Liver (tissue), 9 donors: ENCODE data around the gene MNAT1. TPM values are rescaled to one million over a fixed set of nuclear protein-coding genes. Genes with fewer than 3 reads are reported as not detected.
A peak's percentile ranks its signal among the peaks of the same experiment; 100 is the strongest.

Source experiments
- DNase-seq: peaks from one replicate; pipeline ENCODE4 v3.0.0-alpha.2; 2017; ENCODE audit warnings: low spot score
- H3K27ac ChIP-seq, 2 donors: one replicate each; pipeline ENCODE4 v1.7.0; 2013; ENCODE audit warnings: inconsistent platforms in 2 of 2, low read length in 2 of 2, control low read depth in 1 of 2, low read depth in 1 of 2, mild to moderate bottlenecking in 1 of 2
- H3K27me3 ChIP-seq, 4 donors: one replicate each; pipeline versions ENCODE4 v1.6.1 to v1.7.0; 2013; ENCODE audit warnings: low read length in 3 of 4, inconsistent platforms in 1 of 4, mild to moderate bottlenecking in 1 of 4, moderate library complexity in 1 of 4; ENCODE audit not compliant: control insufficient read depth in 4 of 4, insufficient read depth in 4 of 4
- H3K36me3 ChIP-seq, 4 donors: one replicate each; pipeline versions ENCODE4 v1.6.1 to v1.7.0; 2013; ENCODE audit warnings: low read length in 3 of 4, mild to moderate bottlenecking in 3 of 4, low read depth in 1 of 4, moderate library complexity in 1 of 4; ENCODE audit not compliant: control insufficient read depth in 4 of 4, insufficient read depth in 3 of 4
- H3K4me1 ChIP-seq, 4 donors: one replicate each; pipeline versions ENCODE4 v1.6.1 to v1.7.0; 2013; ENCODE audit warnings: low read length in 3 of 4, mild to moderate bottlenecking in 3 of 4, moderate library complexity in 1 of 4; ENCODE audit not compliant: control insufficient read depth in 4 of 4, insufficient read depth in 4 of 4
- H3K4me3 ChIP-seq, 3 donors: one replicate each; pipeline versions ENCODE4 v1.6.1 to v1.7.0; 2013; ENCODE audit warnings: low read length in 3 of 3, control low read depth in 1 of 3, low read depth in 1 of 3, mild to moderate bottlenecking in 1 of 3
- H3K9ac ChIP-seq, 2 donors: one replicate each; pipeline ENCODE4 v1.7.0; 2013; ENCODE audit warnings: low read length in 2 of 2, mild to moderate bottlenecking in 2 of 2, moderate library complexity in 2 of 2, control low read depth in 1 of 2, low read depth in 1 of 2
- H3K9me3 ChIP-seq, 4 donors: one replicate each; pipeline versions ENCODE4 v1.6.1 to v1.7.0; 2013; ENCODE audit warnings: low read length in 3 of 4; ENCODE audit not compliant: control insufficient read depth in 4 of 4
- ATF3 ChIP-seq: IDR thresholded peaks from 2 replicates; pipeline ENCODE4 v1.6.1; 2016; ENCODE audit warnings: antibody characterized with exemption
- CTCF ChIP-seq: fragments of 150-350 bp; IDR thresholded peaks from 2 replicates; pipeline ENCODE4 v1.5.1; 2017; ENCODE audit warnings: improper control_type of control experiment, low read depth, low read length; ENCODE audit not compliant: missing input control
- EGR1 ChIP-seq, 2 donors: IDR thresholded peaks; 2 replicates each; pipeline ENCODE4 v1.6.1; 2016 to 2018; ENCODE audit warnings: antibody characterized with exemption in 2 of 2, low read depth in 2 of 2
- FOXA1 ChIP-seq: IDR thresholded peaks from 2 replicates; pipeline ENCODE4 v1.6.1; 2016; ENCODE audit warnings: antibody characterized with exemption
- FOXA2 ChIP-seq: IDR thresholded peaks from 2 replicates; pipeline ENCODE4 v1.6.1; 2016; ENCODE audit warnings: antibody characterized with exemption
- HNF4A ChIP-seq, 2 donors: conservative IDR thresholded peaks; 2 replicates each; pipeline ENCODE4 v1.6.1; 2016; ENCODE audit warnings: antibody characterized with exemption in 2 of 2, mild to moderate bottlenecking in 2 of 2
- HNF4G ChIP-seq: IDR thresholded peaks from 2 replicates; pipeline ENCODE4 v1.6.1; 2016; ENCODE audit warnings: antibody characterized with exemption
- JUND ChIP-seq, 2 donors: IDR thresholded peaks; 2 replicates each; pipeline ENCODE4 v1.6.1; 2016; ENCODE audit warnings: antibody characterized with exemption in 2 of 2
- MAX ChIP-seq: IDR thresholded peaks from 2 replicates; pipeline ENCODE4 v1.6.1; 2016; ENCODE audit warnings: antibody characterized with exemption
- RAD21 ChIP-seq, 2 donors: IDR thresholded peaks; 2 replicates each; pipeline ENCODE4 v1.6.1; 2016; ENCODE audit warnings: antibody characterized with exemption in 2 of 2, mild to moderate bottlenecking in 2 of 2
- REST ChIP-seq: IDR thresholded peaks from 2 replicates; pipeline ENCODE4 v1.6.1; 2016; ENCODE audit warnings: antibody characterized with exemption, mild to moderate bottlenecking
- RXRA ChIP-seq, 2 donors: IDR thresholded peaks; 2 replicates each; pipeline ENCODE4 v1.6.1; 2017 to 2018; ENCODE audit warnings: antibody characterized with exemption in 2 of 2, mild to moderate bottlenecking in 1 of 2
- SP1 ChIP-seq: IDR thresholded peaks from 2 replicates; pipeline ENCODE4 v1.6.1; 2018; ENCODE audit warnings: antibody characterized with exemption, mild to moderate bottlenecking
- TAF1 ChIP-seq: conservative IDR thresholded peaks from 2 replicates; pipeline ENCODE4 v1.6.1; 2016; ENCODE audit warnings: antibody characterized with exemption, mild to moderate bottlenecking
- YY1 ChIP-seq: IDR thresholded peaks from 2 replicates; pipeline ENCODE4 v1.6.1; 2016; ENCODE audit warnings: antibody characterized with exemption, mild to moderate bottlenecking
- WGBS: extraction: QIAGEN DNeasy Blood & Tissue Kit; methylation state at CpG from one replicate; pipeline ENCODE4 v1.1.7; 2013; 5-methylcytosine and 5-hydroxymethylcytosine counted together
- polyA plus RNA-seq, 2 donors: library from polyadenylated mRNA; stranded (reverse) in 1 of 2; unstranded in 1 of 2; fragments of 200-250 nt in 1 of 2; fragments of >200 nt in 1 of 2; fragmentation: Nextera tagmentation in 1 of 2; extraction: Ambion mirVana in 1 of 2; gene quantifications; one replicate each; pipeline versions ENCODE4 v1.2.1 to v1.2.3, GENCODE V29; 2013 to 2015
- total RNA-seq, 2 donors: library from RNA; depleted of rRNA; stranded (reverse); fragments of >200 nt; gene quantifications; one replicate each; pipeline ENCODE4 v1.2.3, GENCODE V29; 2014
- donor health status: healthy.
- donor health status: healthy.
- donor health status: healthy.
- donor health status: healthy.
- donor health status: healthy.

MNAT1 gene
- total and polyA plus RNA-seq, 4 donors: 8.9 to 18.5 (median 14.6) TPM

GRCh38 chr14:60686865-60687264 lies 47.7 kb upstream of the MNAT1 start:
- Histone ChIP-seq H3K36me3 (no peaks in the 10 kb centered on the region), H3K4me3 (no peak overlapping the region), H3K27me3 (no peaks in the 10 kb centered on the region), H3K9ac (no peak overlapping the region), H3K27ac (no peak overlapping the region), H3K9me3 (no peaks in the 10 kb centered on the region), H3K4me1 (peaks cover 2 to 21% (median 12%) of the 10 kb centered on the region in 4 donors)
- no peak for DNase-seq
- no peak for TF ChIP-seq RAD21 (IDR thresholded peaks at IDR 0.05)
- peak in 1 of 2 donors; percentile 13 for TF ChIP-seq RXRA (IDR thresholded peaks at IDR 0.05)
- TF ChIP-seq HNF4A (conservative IDR thresholded peaks at IDR 0.05): peak in 1 of 2 donors; percentile 19
- TF ChIP-seq FOXA2: peak; percentile 60
- no peak for TF ChIP-seq REST

- Histone ChIP-seq H3K36me3 (no peaks in the 10 kb centered on the region), H3K4me3 (peak overlapping the region in 1 of 3 donors; percentile 13), H3K4me1 (peaks cover 2 to 24% (median 12%) of the 10 kb centered on the region in 4 donors), H3K27ac (no peak overlapping the region), H3K9ac (no peak overlapping the region), H3K9me3 (no peaks in the 10 kb centered on the region), H3K27me3 (no peaks in the 10 kb centered on the region)
- WGBS: 33% methylated on average over 3 of the region's 3 CpGs
- peak; percentile 40 for DNase-seq
- peak; percentile 36 to 43 for TF ChIP-seq RXRA (IDR thresholded peaks at IDR 0.05)
- peak; percentile 28 to 34 for TF ChIP-seq JUND (IDR thresholded peaks at IDR 0.05)
- no peak for TF ChIP-seq FOXA2
- no peak for TF ChIP-seq FOXA1
- TF ChIP-seq TAF1: no peak
- TF ChIP-seq MAX: no peak
- TF ChIP-seq ATF3: no peak
- no peak for TF ChIP-seq CTCF
- TF ChIP-seq SP1: peak; percentile 58
- TF ChIP-seq HNF4G: peak; percentile 47
- TF ChIP-seq HNF4A (conservative IDR thresholded peaks at IDR 0.05): peak; percentile 85 to 90
- TF ChIP-seq RAD21 (IDR thresholded peaks at IDR 0.05): no peak
- TF ChIP-seq EGR1 (IDR thresholded peaks at IDR 0.05; ENCODE audit: low read depth in 2 of 2): no peak
- TF ChIP-seq YY1: no peak
- TF ChIP-seq REST: no peak
These were observed 43.0 kb upstream of the MNAT1 start for GRCh38 chr14:60691383-60692113.
